ENCODE data around the gene TSPAN9. TPM values are rescaled to one million over a fixed set of nuclear protein-coding genes. Genes with fewer than 3 reads are reported as not detected.

TSPAN9 gene
- total RNA-seq, 1 experiment from 2014 or later: 13.2 TPM

DNA sequence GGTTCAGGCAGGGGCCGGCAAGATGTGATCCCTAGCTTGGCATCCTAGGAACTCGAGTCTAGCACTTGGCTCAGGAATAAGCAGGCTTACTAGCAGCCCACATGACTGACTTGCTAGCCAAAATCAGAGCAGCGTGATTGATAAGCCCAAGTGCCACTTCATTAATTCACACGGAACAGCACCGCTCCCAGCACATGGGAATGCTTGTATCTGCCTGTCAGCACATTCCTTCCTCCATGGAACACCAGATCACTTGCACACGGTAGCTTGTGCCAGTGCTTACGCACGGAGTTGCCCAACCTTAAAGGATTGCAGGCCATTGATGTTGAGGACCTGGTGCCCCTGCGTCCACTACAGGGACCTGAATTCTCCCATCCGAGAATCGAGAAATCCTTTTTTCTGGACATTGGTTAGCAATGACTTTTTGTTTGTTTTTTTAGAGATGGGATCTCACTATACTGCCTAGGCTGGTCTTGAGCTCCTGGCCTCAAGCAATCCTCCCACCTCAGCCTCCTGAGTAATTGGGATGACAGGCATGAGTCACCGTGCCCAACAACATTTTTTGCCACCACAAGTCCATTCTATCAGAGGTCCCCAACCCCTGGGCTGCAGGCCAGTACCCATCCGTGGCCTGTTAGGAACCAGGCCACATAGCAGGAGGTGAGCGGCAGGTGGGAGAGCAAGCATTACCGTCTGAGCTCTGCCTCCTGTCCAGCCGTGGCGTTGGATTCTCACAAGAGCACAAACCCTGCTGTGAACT lies 30.6 kb upstream of the TSPAN9 start:
- intact Hi-C loops (cut with micrococcal nuclease): no loop called here
- POLR2A ChIA-PET: no interaction called here
- no TSS peak for BruUV-seq (replicated peaks)
- peaks cover 0 to 5% of the 10 kb centered on the region in 2 experiments; a peak in 1 of 4 replicates for H3K36me3 ChIP-seq (ENCODE audit: control insufficient read depth in 1 of 2, insufficient read depth in 2 of 2, low read length in 2 of 2)
- no peak overlapping the region for H3K4me2 ChIP-seq (ENCODE audit: low read length)
- TF ChIP-seq YY1 (IDR thresholded peaks at IDR 0.05; ENCODE audit: extremely low read depth, insufficient replicate concordance, low read depth, low read length) (no peak), ZFX (IDR thresholded peaks at IDR 0.05) (no peak), REST (IDR thresholded peaks at IDR 0.05; ENCODE audit: low read depth) (no peak), EZH2phosphoT487 (IDR thresholded peaks at IDR 0.05; ENCODE audit: borderline replicate concordance) (no peak), SIN3A (IDR thresholded peaks at IDR 0.05; ENCODE audit: low read depth) (no peak)
- peaks cover 0 to 16% of the 10 kb centered on the region in 2 experiments; a peak in 3 of 4 replicates for H3K4me1 ChIP-seq (ENCODE audit: control insufficient read depth in 1 of 2, insufficient read depth in 2 of 2, low read length in 2 of 2)
- no peak overlapping the region for H3K27ac ChIP-seq (ENCODE audit: low read depth, low read length)
- H4K20me1 ChIP-seq (ENCODE audit: insufficient read depth): no peaks in the 10 kb centered on the region
- H3K9me2 ChIP-seq (ENCODE audit: insufficient read depth): no peaks in the 10 kb centered on the region
- CTCF ChIA-PET: no interaction called here
- no peaks in the 10 kb centered on the region for H3K9me3 ChIP-seq (ENCODE audit: control insufficient read depth in 1 of 2, insufficient read depth in 1 of 2, low read depth in 1 of 2, low read length in 2 of 2)
- no peak overlapping the region for H2AFZ ChIP-seq (ENCODE audit: low read depth, low read length, poor library complexity, severe bottlenecking)
- no peaks in the 10 kb centered on the region for H3K79me2 ChIP-seq (ENCODE audit: insufficient read depth, low read length)
- no peak overlapping the region for H3K4me3 ChIP-seq (replicated peaks in 1 of 2; ENCODE audit: low read depth in 1 of 2, low read length in 2 of 2)
- H3K27me3 ChIP-seq (ENCODE audit: insufficient read depth, low read length): no peaks in the 10 kb centered on the region
- ATAC-seq (peak; percentile 38), DNase-seq (ENCODE audit: low read depth, low spot score) (no peak)
- no peak overlapping the region for H3K9ac ChIP-seq (ENCODE audit: low read length)
- RAD21 ChIA-PET (ENCODE audit: low non-redundant PET in 1 of 2, low total read pairs in 2 of 2, uncharacterized antibody in 2 of 2, unreplicated experiment in 2 of 2): no interaction called here

Measured in HCT116 (cell line).